Lower lobe of right lung (tissue), 2 donors: ENCODE data around the gene HDAC4. TPM values are rescaled to one million over a fixed set of nuclear protein-coding genes. Genes with fewer than 3 reads are reported as not detected.

ENCODE experiments used
- ATAC-seq, 2 donors: fragments of 200-7000 bp; cut with Tn5 transposase; one replicate each; pipeline ENCODE4 v1.9.1; 2020 to 2022; ENCODE audit warnings: mild to moderate bottlenecking in 2 of 2, moderate library complexity in 2 of 2
- DNase-seq: peaks from one replicate; pipeline ENCODE4 v3.0.0-alpha.2; 2020
- H3K27ac ChIP-seq: fragments of 200-600 bp; one replicate; pipeline ENCODE4 v1.8.0; 2022
- H3K27me3 ChIP-seq: fragments of 200-600 bp; one replicate; pipeline ENCODE4 v1.8.0; 2022; ENCODE audit warnings: low read depth
- H3K36me3 ChIP-seq: fragments of 200-600 bp; one replicate; pipeline ENCODE4 v1.8.0; 2022; ENCODE audit warnings: mild to moderate bottlenecking
- H3K4me1 ChIP-seq: fragments of 200-600 bp; one replicate; pipeline ENCODE4 v1.8.0; 2022
- H3K4me3 ChIP-seq: fragments of 200-600 bp; one replicate; pipeline ENCODE4 v1.8.0; 2022; ENCODE audit warnings: mild to moderate bottlenecking
- H3K9me3 ChIP-seq: fragments of 200-600 bp; one replicate; pipeline ENCODE4 v1.8.0; 2022
- intact Hi-C: fragments of 100-400 bp; cut with DNase I; formaldehyde crosslinking; loops from one replicate; pipeline ENCODE4 v1.11.0; 2022
- total RNA-seq: library from RNA; stranded (reverse); fragmentation: NEBNext Ultra II Directional; extraction: Animal tissue kit (Norgen Biotek cat#: 25700); gene quantifications from one replicate; pipeline ENCODE4 v1.2.1, GENCODE V29; 2021
- TF ChIP-seq, protein P1 (sequence below): fragments of 200-600 bp; IDR thresholded peaks from one replicate; pipeline ENCODE4 v1.8.0; 2022; ENCODE audit warnings: antibody characterized with exemption, mild to moderate bottlenecking
- donor health status: DM: no; HTN: yes; CAD: no; lungs with severe emphysema.

The HDAC4 gene
- total RNA-seq, 1 donor from 2014 or later, result 44.9 TPM

DNA sequence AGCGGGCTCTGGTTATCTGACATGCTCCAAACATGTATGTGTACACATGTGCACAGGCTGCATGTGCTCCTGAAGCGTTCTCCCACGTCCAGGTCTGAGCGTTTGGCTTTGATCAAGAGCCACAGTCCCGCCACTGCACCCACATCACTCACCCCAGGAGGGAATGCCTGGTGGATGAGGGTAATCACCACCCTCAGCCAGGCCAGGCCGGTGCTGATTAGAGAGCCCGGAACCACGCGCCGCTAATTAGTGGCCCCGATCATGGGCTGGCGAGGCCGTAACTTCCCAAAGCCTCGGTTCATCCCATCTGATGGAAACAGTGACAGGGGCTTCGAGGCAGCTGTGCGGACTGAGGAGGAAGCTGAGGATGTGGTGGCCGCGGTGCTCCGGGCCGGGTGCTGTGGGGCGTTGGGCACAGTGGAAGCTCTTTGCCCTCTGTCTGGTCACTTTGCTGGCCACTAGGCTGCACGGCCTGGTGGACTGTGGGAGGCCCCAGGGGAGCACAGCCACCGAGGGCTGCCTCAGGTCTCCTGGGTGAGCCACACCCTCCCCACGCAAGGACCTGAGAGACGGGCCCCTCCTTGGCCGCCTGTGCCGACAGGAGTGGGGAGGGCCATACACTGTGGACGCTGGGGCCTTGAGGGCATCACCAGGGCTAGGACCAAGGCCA is 333.5 kb downstream of the HDAC4 start:
- Histone ChIP-seq H3K9me3 (no peaks in the 10 kb centered on the region), H3K4me3 (no peak overlapping the region), H3K27me3 (no peaks in the 10 kb centered on the region), H3K4me1 (no peaks in the 10 kb centered on the region), H3K36me3 (peaks cover 74% of the 10 kb centered on the region), H3K27ac (no peak overlapping the region)
- intact Hi-C loops, result no loop called here
- TF ChIP-seq, protein P1, sequence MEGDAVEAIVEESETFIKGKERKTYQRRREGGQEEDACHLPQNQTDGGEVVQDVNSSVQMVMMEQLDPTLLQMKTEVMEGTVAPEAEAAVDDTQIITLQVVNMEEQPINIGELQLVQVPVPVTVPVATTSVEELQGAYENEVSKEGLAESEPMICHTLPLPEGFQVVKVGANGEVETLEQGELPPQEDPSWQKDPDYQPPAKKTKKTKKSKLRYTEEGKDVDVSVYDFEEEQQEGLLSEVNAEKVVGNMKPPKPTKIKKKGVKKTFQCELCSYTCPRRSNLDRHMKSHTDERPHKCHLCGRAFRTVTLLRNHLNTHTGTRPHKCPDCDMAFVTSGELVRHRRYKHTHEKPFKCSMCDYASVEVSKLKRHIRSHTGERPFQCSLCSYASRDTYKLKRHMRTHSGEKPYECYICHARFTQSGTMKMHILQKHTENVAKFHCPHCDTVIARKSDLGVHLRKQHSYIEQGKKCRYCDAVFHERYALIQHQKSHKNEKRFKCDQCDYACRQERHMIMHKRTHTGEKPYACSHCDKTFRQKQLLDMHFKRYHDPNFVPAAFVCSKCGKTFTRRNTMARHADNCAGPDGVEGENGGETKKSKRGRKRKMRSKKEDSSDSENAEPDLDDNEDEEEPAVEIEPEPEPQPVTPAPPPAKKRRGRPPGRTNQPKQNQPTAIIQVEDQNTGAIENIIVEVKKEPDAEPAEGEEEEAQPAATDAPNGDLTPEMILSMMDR, result no peak
- ATAC-seq (peak in 1 of 2 donors; percentile 17), DNase-seq (peak; percentile 34)

- TF ChIP-seq, protein P1, result no peak
- no peaks in the 10 kb centered on the region for H3K9me3 ChIP-seq
- DNase-seq, result no peak
- no peak for ATAC-seq
- no peak overlapping the region for H3K27ac ChIP-seq
- intact Hi-C loops, result no loop called here
- H3K4me3 ChIP-seq, result no peak overlapping the region
- H3K4me1 ChIP-seq, result no peaks in the 10 kb centered on the region
- H3K36me3 ChIP-seq, result peaks cover 72% of the 10 kb centered on the region
- no peaks in the 10 kb centered on the region for H3K27me3 ChIP-seq
Observed at GRCh38 chr2:239066597-239066996, 334.2 kb downstream of the HDAC4 start.

DNA sequence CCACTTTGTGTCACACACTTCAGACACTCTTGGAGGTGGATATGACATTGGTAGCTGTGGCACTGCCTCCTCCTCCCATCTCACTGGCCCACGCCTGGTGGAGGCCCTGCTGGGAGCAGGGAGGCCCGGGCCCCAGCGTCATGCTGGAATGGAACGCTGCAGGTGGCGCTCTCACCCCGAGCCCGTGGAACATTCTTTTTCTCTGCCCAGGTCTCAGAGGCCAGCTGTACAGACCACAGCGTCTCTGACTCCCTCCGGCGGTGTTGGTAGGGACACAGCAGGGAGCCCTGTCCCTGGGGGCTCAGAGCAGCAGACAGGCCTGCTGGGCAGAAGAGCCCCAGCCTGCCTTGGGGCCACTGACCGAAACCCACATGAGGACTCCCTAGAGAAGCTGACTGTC is 334.9 kb downstream of the HDAC4 start:
- no peak for DNase-seq
- TF ChIP-seq, protein P1, result no peak
- intact Hi-C loops, result no loop called here
- ATAC-seq, result no peak
- Histone ChIP-seq H3K27me3 (no peaks in the 10 kb centered on the region), H3K36me3 (peaks cover 67% of the 10 kb centered on the region), H3K27ac (no peak overlapping the region), H3K9me3 (no peaks in the 10 kb centered on the region), H3K4me3 (no peak overlapping the region), H3K4me1 (no peaks in the 10 kb centered on the region)

DNA sequence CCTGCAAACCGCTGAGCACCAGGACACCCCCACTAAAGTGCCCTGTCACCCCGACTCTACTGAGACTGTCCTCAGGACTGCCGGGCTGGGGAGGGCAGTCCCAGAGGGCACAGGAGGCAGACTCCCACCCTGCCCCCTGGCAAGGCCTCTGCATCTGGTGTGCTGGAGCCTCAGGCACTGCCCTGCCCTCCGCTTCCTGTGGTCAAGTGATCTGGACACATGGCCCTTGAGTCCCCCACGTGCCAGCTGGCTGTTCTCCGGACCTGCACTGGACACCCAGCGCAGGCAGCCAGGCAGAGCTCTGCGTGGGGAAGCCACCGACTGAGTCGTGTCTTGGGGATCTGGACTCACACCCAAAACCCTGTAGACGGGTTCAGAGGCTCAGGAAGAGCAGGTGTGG is 335.3 kb downstream of the HDAC4 start:
- Histone ChIP-seq H3K4me1 (no peaks in the 10 kb centered on the region), H3K27me3 (no peaks in the 10 kb centered on the region), H3K27ac (no peak overlapping the region), H3K9me3 (no peaks in the 10 kb centered on the region), H3K4me3 (no peak overlapping the region), H3K36me3 (peaks cover 66% of the 10 kb centered on the region)
- DNase-seq (no peak), ATAC-seq (no peak)
- TF ChIP-seq, protein P1, result no peak
- intact Hi-C loops, result no loop called here

DNA sequence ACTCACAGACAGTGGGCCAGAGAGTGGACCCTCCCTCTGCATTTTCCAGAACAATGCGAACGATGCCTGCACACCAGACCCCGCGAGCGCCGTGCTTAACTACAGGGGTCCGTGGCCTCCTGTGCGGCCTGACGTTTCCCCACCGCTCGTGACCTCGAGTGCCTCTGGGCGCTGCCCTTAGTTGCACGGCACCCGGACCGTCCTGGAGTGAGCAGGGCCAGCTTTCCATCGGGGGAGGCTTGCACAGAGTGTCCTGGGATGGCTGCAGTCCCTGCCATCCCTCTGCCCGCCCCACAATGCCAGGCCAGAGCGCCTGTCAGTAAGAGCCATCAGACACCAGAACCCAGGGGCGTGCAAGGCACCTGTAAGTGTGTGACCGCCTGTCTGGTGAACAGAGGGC is 335.9 kb downstream of the HDAC4 start:
- ATAC-seq (no peak), DNase-seq (peak; percentile 43)
- no peak overlapping the region for H3K27ac ChIP-seq
- H3K4me3 ChIP-seq, result no peak overlapping the region
- H3K27me3 ChIP-seq, result no peaks in the 10 kb centered on the region
- peaks cover 70% of the 10 kb centered on the region for H3K36me3 ChIP-seq
- H3K4me1 ChIP-seq, result no peaks in the 10 kb centered on the region
- H3K9me3 ChIP-seq, result no peaks in the 10 kb centered on the region
- intact Hi-C loops, result no loop called here
- TF ChIP-seq, protein P1, result no peak
